ENCODE results near the gene SECTM1. TPM values are rescaled to one million over a fixed set of nuclear protein-coding genes. Genes with fewer than 3 reads are reported as not detected.
"Not testable (repeated sequence)": the region's sequence is repeated elsewhere in the genome, so short reads cannot be mapped to it uniquely, and the experiment has no call there.

Gene SECTM1
- total RNA-seq, 1 donor from 2014 or later: 0.27 TPM

- H3K9me3 ChIP-seq (ENCODE audit: insufficient read depth, low read depth, low read length): no peaks in the 10 kb centered on the region
- no peaks in the 10 kb centered on the region for H3K36me3 ChIP-seq (ENCODE audit: insufficient read depth, low read length)
- H3K4me1 ChIP-seq (ENCODE audit: insufficient read depth, low read length): no peaks in the 10 kb centered on the region
- H3K36me3 Mint-ChIP-seq (ENCODE audit: low read depth, unreplicated experiment): no peaks in the 10 kb centered on the region
- H3K9ac ChIP-seq (ENCODE audit: low read length): no peak overlapping the region
- TF ChIP-seq CTCF (IDR thresholded peaks at IDR 0.05; ENCODE audit: insufficient read depth, low read depth, low read length) (no peak), EZH2 (IDR thresholded peaks at IDR 0.05; ENCODE audit: insufficient read depth, low read length) (no peak)
- H3K9me3 Mint-ChIP-seq (ENCODE audit: unreplicated experiment): no peaks in the 10 kb centered on the region
- no peak overlapping the region for H3K4me2 ChIP-seq (ENCODE audit: low read length)
- no peak overlapping the region for H3K4me3 ChIP-seq (ENCODE audit: insufficient read depth, low read depth, low read length)
- peaks cover 2% of the 10 kb centered on the region for H3K4me1 Mint-ChIP-seq (ENCODE audit: low read depth, unreplicated experiment)
- no peak for DNase-seq (ENCODE audit: low read depth)
- H4K20me1 ChIP-seq (ENCODE audit: insufficient read depth, low read length): no peaks in the 10 kb centered on the region
- H3K79me2 ChIP-seq (ENCODE audit: insufficient read depth, low read length): no peaks in the 10 kb centered on the region
- no peak overlapping the region for H3K4me3 Mint-ChIP-seq (ENCODE audit: unreplicated experiment)
- H3K27me3 Mint-ChIP-seq (ENCODE audit: low read depth, unreplicated experiment): peaks cover 49% of the 10 kb centered on the region
- no peak overlapping the region for H3K27ac ChIP-seq (ENCODE audit: low read depth, low read length)
- H2AFZ ChIP-seq (ENCODE audit: low read depth, low read length): no peak overlapping the region
- no peak for FAIRE-seq
- no peak overlapping the region for H3K27ac Mint-ChIP-seq (ENCODE audit: unreplicated experiment)
- peaks cover 23% of the 10 kb centered on the region for H3K27me3 ChIP-seq (ENCODE audit: insufficient read depth, low read length)
Observed at GRCh38 chr17:82366749-82367148, 33.2 kb upstream of the SECTM1 start.

- Histone ChIP-seq H3K9ac (ENCODE audit: low read length) (no peak overlapping the region), H3K79me2 (ENCODE audit: insufficient read depth, low read length) (no peaks in the 10 kb centered on the region), H3K4me2 (ENCODE audit: low read length) (no peak overlapping the region), H3K27ac (ENCODE audit: low read depth, low read length) (no peak overlapping the region), H3K4me1 (ENCODE audit: insufficient read depth, low read length) (no peaks in the 10 kb centered on the region), H3K4me3 (ENCODE audit: insufficient read depth, low read depth, low read length) (no peak overlapping the region), H3K27me3 (ENCODE audit: insufficient read depth, low read length) (peaks cover 18% of the 10 kb centered on the region), H4K20me1 (ENCODE audit: insufficient read depth, low read length) (no peaks in the 10 kb centered on the region), H3K36me3 (ENCODE audit: insufficient read depth, low read length) (no peaks in the 10 kb centered on the region), H2AFZ (ENCODE audit: low read depth, low read length) (no peak overlapping the region), H3K9me3 (ENCODE audit: insufficient read depth, low read depth, low read length) (no peaks in the 10 kb centered on the region)
- FAIRE-seq (no peak), DNase-seq (ENCODE audit: low read depth) (no peak)
- H3K9me3 Mint-ChIP-seq (ENCODE audit: unreplicated experiment): no peaks in the 10 kb centered on the region
- peaks cover 45% of the 10 kb centered on the region for H3K27me3 Mint-ChIP-seq (ENCODE audit: low read depth, unreplicated experiment)
- H3K4me1 Mint-ChIP-seq (ENCODE audit: low read depth, unreplicated experiment): peaks cover 2% of the 10 kb centered on the region
- no peak overlapping the region for H3K27ac Mint-ChIP-seq (ENCODE audit: unreplicated experiment)
- TF ChIP-seq CTCF (IDR thresholded peaks at IDR 0.05; ENCODE audit: insufficient read depth, low read depth, low read length): no peak
- no peak for TF ChIP-seq EZH2 (IDR thresholded peaks at IDR 0.05; ENCODE audit: insufficient read depth, low read length)
- no peaks in the 10 kb centered on the region for H3K36me3 Mint-ChIP-seq (ENCODE audit: low read depth, unreplicated experiment)
- no peak overlapping the region for H3K4me3 Mint-ChIP-seq (ENCODE audit: unreplicated experiment)
Observed at GRCh38 chr17:82365606-82366295, 32.2 kb upstream of the SECTM1 start.

- TF ChIP-seq CTCF (IDR thresholded peaks at IDR 0.05; ENCODE audit: insufficient read depth, low read depth, low read length): no peak
- no peak for TF ChIP-seq EZH2 (IDR thresholded peaks at IDR 0.05; ENCODE audit: insufficient read depth, low read length)
- H4K20me1 ChIP-seq (ENCODE audit: insufficient read depth, low read length): no peaks in the 10 kb centered on the region
- no peaks in the 10 kb centered on the region for H3K36me3 ChIP-seq (ENCODE audit: insufficient read depth, low read length)
- no peak overlapping the region for H3K4me3 ChIP-seq (ENCODE audit: insufficient read depth, low read depth, low read length)
- H3K27ac ChIP-seq (ENCODE audit: low read depth, low read length): no peak overlapping the region
- no peak overlapping the region for H2AFZ ChIP-seq (ENCODE audit: low read depth, low read length)
- peaks cover 30% of the 10 kb centered on the region for H3K27me3 Mint-ChIP-seq (ENCODE audit: low read depth, unreplicated experiment)
- no peaks in the 10 kb centered on the region for H3K9me3 Mint-ChIP-seq (ENCODE audit: unreplicated experiment)
- H3K79me2 ChIP-seq (ENCODE audit: insufficient read depth, low read length): no peaks in the 10 kb centered on the region
- no peak overlapping the region for H3K4me3 Mint-ChIP-seq (ENCODE audit: unreplicated experiment)
- H3K36me3 Mint-ChIP-seq (ENCODE audit: low read depth, unreplicated experiment): no peaks in the 10 kb centered on the region
- H3K4me1 Mint-ChIP-seq (ENCODE audit: low read depth, unreplicated experiment): peaks cover 2% of the 10 kb centered on the region
- H3K27ac Mint-ChIP-seq (ENCODE audit: unreplicated experiment): no peak overlapping the region
- FAIRE-seq: no peak
- H3K4me2 ChIP-seq (ENCODE audit: low read length): no peak overlapping the region
- no peak for DNase-seq (ENCODE audit: low read depth)
- H3K9ac ChIP-seq (ENCODE audit: low read length): no peak overlapping the region
- no peaks in the 10 kb centered on the region for H3K9me3 ChIP-seq (ENCODE audit: insufficient read depth, low read depth, low read length)
- no peaks in the 10 kb centered on the region for H3K4me1 ChIP-seq (ENCODE audit: insufficient read depth, low read length)
- H3K27me3 ChIP-seq (ENCODE audit: insufficient read depth, low read length): peaks cover 4% of the 10 kb centered on the region
Observed at GRCh38 chr17:82361885-82362633, 28.5 kb upstream of the SECTM1 start.

- H2AFZ ChIP-seq (ENCODE audit: low read depth, low read length); H3K9ac ChIP-seq (ENCODE audit: low read length); H4K20me1 ChIP-seq (ENCODE audit: insufficient read depth, low read length); H3K36me3 Mint-ChIP-seq (ENCODE audit: low read depth, unreplicated experiment); H3K36me3 ChIP-seq (ENCODE audit: insufficient read depth, low read length); H3K4me1 ChIP-seq (ENCODE audit: insufficient read depth, low read length); H3K79me2 ChIP-seq (ENCODE audit: insufficient read depth, low read length); H3K9me3 Mint-ChIP-seq (ENCODE audit: unreplicated experiment); H3K4me3 ChIP-seq (ENCODE audit: insufficient read depth, low read depth, low read length); H3K27ac ChIP-seq (ENCODE audit: low read depth, low read length); H3K4me3 Mint-ChIP-seq (ENCODE audit: unreplicated experiment); H3K27me3 ChIP-seq (ENCODE audit: insufficient read depth, low read length); H3K9me3 ChIP-seq (ENCODE audit: insufficient read depth, low read depth, low read length); H3K27ac Mint-ChIP-seq (ENCODE audit: unreplicated experiment); DNase-seq (ENCODE audit: low read depth); H3K4me2 ChIP-seq (ENCODE audit: low read length); H3K4me1 Mint-ChIP-seq (ENCODE audit: low read depth, unreplicated experiment): not testable (repeated sequence)
- peaks cover 41% of the 10 kb centered on the region for H3K27me3 Mint-ChIP-seq (ENCODE audit: low read depth, unreplicated experiment)
- FAIRE-seq: peak; percentile 32
Observed at GRCh38 chr17:82359451-82360074, 26.0 kb upstream of the SECTM1 start.
